WERI-Rb-1 (cell line): ENCODE data around the gene C21orf58.
A peak's percentile ranks its signal among the peaks of the same experiment; 100 is the strongest.

ENCODE experiments used
- DNase-seq: peaks from one replicate; pipeline ENCODE4 v3.0.0-alpha.2; 2020
- H3K27ac ChIP-seq: fragments of 250-450 bp; sonication (Bioruptor Pico); 2 replicates; pipeline ENCODE4 v1.5.1; 2020; ENCODE audit warnings: mild to moderate bottlenecking, moderate library complexity
- H3K27me3 ChIP-seq: fragments of 250-450 bp; sonication (Bioruptor Pico); 2 replicates; pipeline ENCODE4 v1.5.1; 2021; ENCODE audit warnings: mild to moderate bottlenecking, low read depth, moderate library complexity; ENCODE audit not compliant: insufficient read depth, severe bottlenecking
- H3K36me3 ChIP-seq: fragments of 250-450 bp; sonication (Bioruptor Pico); 2 replicates; pipeline ENCODE4 v1.5.1; 2020; ENCODE audit warnings: mild to moderate bottlenecking, moderate library complexity
- H3K4me3 ChIP-seq: 2 replicates; pipeline ENCODE4 v1.5.1; 2011; ENCODE audit warnings: low read depth, mild to moderate bottlenecking, control low read depth, low read length
- H3K9me3 ChIP-seq: fragments of 250-450 bp; sonication (Bioruptor Pico); 2 replicates; pipeline ENCODE4 v1.5.1; 2021; ENCODE audit warnings: mild to moderate bottlenecking, moderate library complexity; ENCODE audit not compliant: severe bottlenecking
- TF ChIP-seq, protein P1 (sequence below): IDR thresholded peaks from 2 replicates; pipeline ENCODE4 v1.5.1; 2011; ENCODE audit warnings: low read depth, mild to moderate bottlenecking, control low read depth, inconsistent platforms, low read length

C21orf58 gene

DNA sequence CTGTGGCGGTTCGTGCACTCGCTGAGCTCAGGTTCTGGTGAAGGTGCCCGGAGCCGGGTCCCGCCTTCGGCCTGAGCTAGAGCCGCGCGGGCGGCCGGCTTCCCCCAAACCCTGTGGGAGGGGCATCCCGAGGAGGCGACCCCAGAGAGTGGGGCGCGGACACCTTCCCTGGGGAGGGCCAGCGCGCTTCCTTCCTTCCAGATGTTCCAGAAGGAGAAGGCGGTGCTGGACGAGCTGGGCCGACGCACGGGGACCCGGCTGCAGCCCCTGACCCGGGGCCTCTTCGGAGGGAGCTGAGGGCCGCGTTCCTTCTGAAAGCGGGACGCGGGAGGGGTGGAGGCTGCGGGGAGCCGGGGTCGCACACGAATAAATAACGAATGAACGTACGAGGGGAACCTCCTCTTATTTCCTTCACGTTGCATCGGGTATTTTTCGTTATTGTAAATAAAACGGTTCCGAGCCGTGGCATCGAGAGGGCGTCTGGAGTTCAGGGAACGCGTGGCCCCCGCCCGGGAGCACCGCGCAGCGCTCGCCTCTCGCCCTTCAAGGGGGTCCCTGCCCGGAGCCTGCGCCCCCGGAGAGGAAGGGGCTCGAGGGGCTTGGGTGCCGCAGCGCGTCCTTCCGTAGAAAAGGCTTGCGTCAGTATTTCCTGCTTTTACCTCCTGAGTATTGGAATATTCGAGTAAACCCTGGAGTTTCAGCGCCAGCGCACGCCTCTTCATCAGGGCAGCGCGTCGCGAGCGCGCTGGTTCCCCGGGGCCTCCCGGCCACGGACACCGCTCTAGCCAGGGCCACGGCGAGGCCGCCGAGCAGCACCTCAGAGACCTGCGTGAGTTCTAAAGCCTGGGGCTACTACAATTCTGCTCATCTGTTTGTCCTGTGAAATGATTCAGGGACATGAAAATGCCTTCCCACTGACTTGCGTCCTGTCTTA lies 26.1 kb downstream of the C21orf58 start:
- H3K27me3 ChIP-seq = no peaks in the 10 kb centered on the region
- H3K36me3 ChIP-seq = peaks cover 40% of the 10 kb centered on the region
- no peak overlapping the region for H3K4me3 ChIP-seq
- H3K27ac ChIP-seq = no peak overlapping the region
- DNase-seq = no peak
- H3K9me3 ChIP-seq = no peaks in the 10 kb centered on the region
- TF ChIP-seq, protein P1, sequence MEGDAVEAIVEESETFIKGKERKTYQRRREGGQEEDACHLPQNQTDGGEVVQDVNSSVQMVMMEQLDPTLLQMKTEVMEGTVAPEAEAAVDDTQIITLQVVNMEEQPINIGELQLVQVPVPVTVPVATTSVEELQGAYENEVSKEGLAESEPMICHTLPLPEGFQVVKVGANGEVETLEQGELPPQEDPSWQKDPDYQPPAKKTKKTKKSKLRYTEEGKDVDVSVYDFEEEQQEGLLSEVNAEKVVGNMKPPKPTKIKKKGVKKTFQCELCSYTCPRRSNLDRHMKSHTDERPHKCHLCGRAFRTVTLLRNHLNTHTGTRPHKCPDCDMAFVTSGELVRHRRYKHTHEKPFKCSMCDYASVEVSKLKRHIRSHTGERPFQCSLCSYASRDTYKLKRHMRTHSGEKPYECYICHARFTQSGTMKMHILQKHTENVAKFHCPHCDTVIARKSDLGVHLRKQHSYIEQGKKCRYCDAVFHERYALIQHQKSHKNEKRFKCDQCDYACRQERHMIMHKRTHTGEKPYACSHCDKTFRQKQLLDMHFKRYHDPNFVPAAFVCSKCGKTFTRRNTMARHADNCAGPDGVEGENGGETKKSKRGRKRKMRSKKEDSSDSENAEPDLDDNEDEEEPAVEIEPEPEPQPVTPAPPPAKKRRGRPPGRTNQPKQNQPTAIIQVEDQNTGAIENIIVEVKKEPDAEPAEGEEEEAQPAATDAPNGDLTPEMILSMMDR = no peak

- Histone ChIP-seq H3K9me3 (no peaks in the 10 kb centered on the region), H3K27ac (0 out of 2 replicates have a peak overlapping the region, but pooled peaks have one; percentile 24), H3K4me3 (no peak overlapping the region), H3K27me3 (no peaks in the 10 kb centered on the region), H3K36me3 (peaks cover 39% of the 10 kb centered on the region)
- TF ChIP-seq, protein P1 = no peak
- no peak for DNase-seq
These were observed 27.5 kb downstream of the C21orf58 start for GRCh38 chr21:46295996-46296752.

GRCh38 chr21:46295177-46295770 lies 28.4 kb downstream of the C21orf58 start:
- H3K9me3 ChIP-seq = no peaks in the 10 kb centered on the region
- TF ChIP-seq, protein P1 = no peak
- H3K36me3 ChIP-seq = peaks cover 37% of the 10 kb centered on the region
- H3K27me3 ChIP-seq = no peaks in the 10 kb centered on the region
- peak overlapping the region; percentile 4; the same call in 1 of the 2 replicates for H3K27ac ChIP-seq
- DNase-seq = peak; percentile 39
- no peak overlapping the region for H3K4me3 ChIP-seq

DNA sequence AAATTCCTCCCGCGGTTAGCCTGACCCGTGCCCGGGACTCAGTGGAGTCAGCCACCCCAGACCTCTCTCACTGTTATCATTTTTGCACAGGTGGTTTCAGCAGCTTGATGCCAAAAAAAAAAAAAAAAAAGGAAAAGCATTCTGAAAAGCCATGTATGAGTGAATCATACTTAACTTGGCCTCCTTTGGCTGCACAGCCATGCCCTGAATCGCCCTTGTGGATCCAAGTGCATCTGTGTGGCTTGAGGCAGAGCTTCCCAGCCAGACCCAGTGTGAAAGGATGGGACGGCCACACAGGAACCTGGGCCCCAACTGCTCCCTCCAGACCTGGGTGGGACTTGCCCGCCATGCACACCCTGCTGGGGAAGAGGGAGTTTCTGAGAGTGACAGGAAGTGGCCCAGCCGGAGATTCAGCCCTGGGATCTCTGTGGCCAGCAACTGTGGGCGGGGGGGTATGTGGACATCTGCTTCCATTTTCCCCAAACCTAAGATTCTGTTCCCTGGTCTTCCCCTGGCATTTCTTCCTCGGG lies 29.0 kb downstream of the C21orf58 start:
- no peak overlapping the region; the same call in 1 of the 2 replicates for H3K27ac ChIP-seq
- TF ChIP-seq, protein P1 = no peak

DNA sequence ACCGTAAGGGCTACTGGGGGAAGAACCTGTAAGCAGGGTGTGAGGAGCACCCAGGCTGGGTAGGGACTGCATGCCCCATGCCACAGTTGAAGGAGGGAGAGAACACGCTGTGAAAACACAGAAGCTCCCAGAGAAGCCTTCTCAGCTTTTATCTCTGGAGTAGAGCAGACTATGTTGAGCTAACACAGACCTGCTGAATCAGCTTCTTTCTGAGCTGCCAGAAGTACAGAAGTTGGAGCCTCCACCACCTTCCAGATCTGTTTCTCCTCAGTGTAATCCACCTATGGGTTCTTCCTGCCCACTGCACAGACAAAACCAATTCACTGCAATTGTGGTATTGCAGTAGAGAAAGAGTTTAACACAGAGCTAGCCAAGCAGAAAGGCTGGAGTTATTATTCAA lies 32.1 kb downstream of the C21orf58 start:
- Histone ChIP-seq H3K27ac (no peak overlapping the region), H3K4me3 (no peak overlapping the region), H3K27me3 (no peaks in the 10 kb centered on the region), H3K9me3 (no peaks in the 10 kb centered on the region), H3K36me3 (peaks cover 22% of the 10 kb centered on the region)
- TF ChIP-seq, protein P1 = no peak
- no peak for DNase-seq

More for the DNA sequence above, 29.0 kb downstream of the C21orf58 start:
- H3K27me3 ChIP-seq = no peaks in the 10 kb centered on the region
- no peaks in the 10 kb centered on the region for H3K9me3 ChIP-seq
- H3K4me3 ChIP-seq = no peak overlapping the region
- peaks cover 33% of the 10 kb centered on the region for H3K36me3 ChIP-seq
- DNase-seq = no peak
